Measurements from ENCODE around the gene CFAP97D2. TPM values are rescaled to one million over a fixed set of nuclear protein-coding genes. Genes with fewer than 3 reads are reported as not detected.
"Not testable (repeated sequence)": the region's sequence is repeated elsewhere in the genome, so short reads cannot be mapped to it uniquely, and the experiment has no call there.

CFAP97D2 gene
- total RNA-seq, 2 donors from 2014 or later: not detected

GRCh38 chr13:114142640-114143490 lies 36.2 kb upstream of the CFAP97D2 start:
- DNase-seq: peak; percentile 75 to 77
- ATAC-seq: peak; percentile 81
- intact Hi-C loops (cut with DNase I, micrococcal nuclease): no loop called here

- ATAC-seq: no peak
- intact Hi-C loops (cut with DNase I, micrococcal nuclease): no loop called here
- DNase-seq: peak in 1 of 2 donors; percentile 52
Observed at GRCh38 chr13:114143806-114144605, 35.1 kb upstream of the CFAP97D2 start.

- intact Hi-C loops (cut with DNase I, micrococcal nuclease): no loop called here
- ATAC-seq (no peak), DNase-seq (peak in 1 of 2 donors; percentile 23)
Observed at GRCh38 chr13:114144606-114145244, 34.3 kb upstream of the CFAP97D2 start.

- ATAC-seq (no peak), DNase-seq (peak in 1 of 2 donors; percentile 17)
- intact Hi-C loops (cut with DNase I, micrococcal nuclease): no loop called here
Observed at GRCh38 chr13:114145256-114145655, 33.8 kb upstream of the CFAP97D2 start.

GRCh38 chr13:114145722-114146121 lies 33.3 kb upstream of the CFAP97D2 start:
- no peak for DNase-seq
- intact Hi-C loops (cut with DNase I, micrococcal nuclease): no loop called here
- no peak for ATAC-seq

- intact Hi-C loops (cut with DNase I, micrococcal nuclease): no loop called here
- ATAC-seq (no peak), DNase-seq (no peak)
Observed at GRCh38 chr13:114146173-114146572, 32.9 kb upstream of the CFAP97D2 start.

- DNase-seq: no peak
- no peak for ATAC-seq
- intact Hi-C loops (cut with DNase I, micrococcal nuclease): no loop called here
Observed at GRCh38 chr13:114146629-114147028, 32.4 kb upstream of the CFAP97D2 start.

GRCh38 chr13:114147803-114148520 lies 31.1 kb upstream of the CFAP97D2 start:
- intact Hi-C loops (cut with DNase I, micrococcal nuclease): no loop called here
- DNase-seq: no peak
- ATAC-seq: no peak

GRCh38 chr13:114148521-114148855 lies 30.6 kb upstream of the CFAP97D2 start:
- DNase-seq (peak in 1 of 2 donors; percentile 45), ATAC-seq (no peak)
- intact Hi-C loops (cut with DNase I, micrococcal nuclease): no loop called here

GRCh38 chr13:114148886-114149285 lies 30.2 kb upstream of the CFAP97D2 start:
- intact Hi-C loops (cut with DNase I, micrococcal nuclease); DNase-seq; ATAC-seq: not testable (repeated sequence)

GRCh38 chr13:114149774-114150740 lies 29.0 kb upstream of the CFAP97D2 start:
- ATAC-seq (no peak), DNase-seq (no peak)
- intact Hi-C loops (cut with DNase I, micrococcal nuclease): no loop called here

- peak; percentile 13 for ATAC-seq
- intact Hi-C loops (cut with DNase I, micrococcal nuclease): no loop called here
- no peak for DNase-seq
Observed at GRCh38 chr13:114151031-114151430, 28.0 kb upstream of the CFAP97D2 start.

GRCh38 chr13:114151565-114152284 lies 27.3 kb upstream of the CFAP97D2 start:
- DNase-seq (peak; percentile 91 to 92), ATAC-seq (peak; percentile 99)
- intact Hi-C loops (cut with DNase I, micrococcal nuclease): no loop called here

- no peak for DNase-seq
- intact Hi-C loops (cut with DNase I, micrococcal nuclease): no loop called here
- ATAC-seq: no peak
Observed at GRCh38 chr13:114152285-114152645, 26.8 kb upstream of the CFAP97D2 start.

- DNase-seq (no peak), ATAC-seq (no peak)
- intact Hi-C loops (cut with DNase I, micrococcal nuclease): no loop called here
Observed at GRCh38 chr13:114152831-114153371, 26.2 kb upstream of the CFAP97D2 start.

- intact Hi-C loops (cut with DNase I, micrococcal nuclease): no loop called here
- no peak for ATAC-seq
- DNase-seq: no peak
Observed at GRCh38 chr13:114153485-114154080, 25.5 kb upstream of the CFAP97D2 start.

GRCh38 chr13:114154476-114154875 lies 24.6 kb upstream of the CFAP97D2 start:
- intact Hi-C loops (cut with DNase I, micrococcal nuclease): no loop called here
- ATAC-seq: no peak
- DNase-seq: no peak
